HG03571 (cell line): ENCODE results near the gene CDH13.

Source experiments
- ATAC-seq: cut with Tn5 transposase; IDR thresholded peaks from one replicate; pipeline ENCODE4 v1.9.1; 2021; ENCODE audit not compliant: unreplicated experiment

The CDH13 gene

GRCh38 chr16:82991410-82991809 is 364.6 kb downstream of the CDH13 start:
- no peak for ATAC-seq

GRCh38 chr16:82991966-82992675 is 365.4 kb downstream of the CDH13 start:
- ATAC-seq: no peak

GRCh38 chr16:82992786-82993185 is 366.0 kb downstream of the CDH13 start:
- no peak for ATAC-seq

GRCh38 chr16:82993415-82993814 is 366.6 kb downstream of the CDH13 start:
- no peak for ATAC-seq

- ATAC-seq: no peak
Measured at GRCh38 chr16:82993926-82994325, 367.2 kb downstream of the CDH13 start.

- no peak for ATAC-seq
Measured at GRCh38 chr16:82995286-82995923, 368.6 kb downstream of the CDH13 start.

GRCh38 chr16:82995924-82996441 is 369.2 kb downstream of the CDH13 start:
- no peak for ATAC-seq

- no peak for ATAC-seq
Measured at GRCh38 chr16:82996814-82997213, 370.0 kb downstream of the CDH13 start.

- no peak for ATAC-seq
Measured at GRCh38 chr16:82999711-83000110, 372.9 kb downstream of the CDH13 start.

GRCh38 chr16:83002351-83003334 is 375.9 kb downstream of the CDH13 start:
- no peak for ATAC-seq

GRCh38 chr16:83004868-83005652 is 378.3 kb downstream of the CDH13 start:
- ATAC-seq: no peak

- no peak for ATAC-seq
Measured at GRCh38 chr16:83005653-83006160, 378.9 kb downstream of the CDH13 start.

GRCh38 chr16:83010776-83011720 is 384.3 kb downstream of the CDH13 start:
- ATAC-seq: no peak

GRCh38 chr16:83011939-83012338 is 385.2 kb downstream of the CDH13 start:
- no peak for ATAC-seq

- ATAC-seq: no peak
Measured at GRCh38 chr16:83013071-83013470, 386.3 kb downstream of the CDH13 start.

- ATAC-seq: no peak
Measured at GRCh38 chr16:83019963-83020362, 393.2 kb downstream of the CDH13 start.

- no peak for ATAC-seq
Measured at GRCh38 chr16:83021045-83021444, 394.3 kb downstream of the CDH13 start.

- no peak for ATAC-seq
Measured at GRCh38 chr16:83021746-83022145, 395.0 kb downstream of the CDH13 start.

GRCh38 chr16:83023011-83023410 is 396.2 kb downstream of the CDH13 start:
- no peak for ATAC-seq
